ENCODE measurements around the gene DLG2. TPM values are rescaled to one million over a fixed set of nuclear protein-coding genes. Genes with fewer than 3 reads are reported as not detected.

Gene DLG2
- total and polyA plus RNA-seq, 7 donors: 0.60 to 25.8 (median 9.7) TPM; not detected in 1

GRCh38 chr11:83520849-83521248 is 2106.3 kb downstream of the DLG2 start:
- intact Hi-C loops (cut with DNase I): no loop called here
- Histone ChIP-seq H3K27ac (no peak overlapping the region), H3K27me3 (no peaks in the 10 kb centered on the region), H3K4me3 (no peak overlapping the region), H3K9me3 (no peaks in the 10 kb centered on the region), H3K4me1 (no peaks in the 10 kb centered on the region), H3K36me3 (no peaks in the 10 kb centered on the region)
- DNase-seq: no peak
- 47 to 60% methylated on average over 3 of the region's 3 CpGs for WGBS, 2 donors
- TF ChIP-seq, protein P1, sequence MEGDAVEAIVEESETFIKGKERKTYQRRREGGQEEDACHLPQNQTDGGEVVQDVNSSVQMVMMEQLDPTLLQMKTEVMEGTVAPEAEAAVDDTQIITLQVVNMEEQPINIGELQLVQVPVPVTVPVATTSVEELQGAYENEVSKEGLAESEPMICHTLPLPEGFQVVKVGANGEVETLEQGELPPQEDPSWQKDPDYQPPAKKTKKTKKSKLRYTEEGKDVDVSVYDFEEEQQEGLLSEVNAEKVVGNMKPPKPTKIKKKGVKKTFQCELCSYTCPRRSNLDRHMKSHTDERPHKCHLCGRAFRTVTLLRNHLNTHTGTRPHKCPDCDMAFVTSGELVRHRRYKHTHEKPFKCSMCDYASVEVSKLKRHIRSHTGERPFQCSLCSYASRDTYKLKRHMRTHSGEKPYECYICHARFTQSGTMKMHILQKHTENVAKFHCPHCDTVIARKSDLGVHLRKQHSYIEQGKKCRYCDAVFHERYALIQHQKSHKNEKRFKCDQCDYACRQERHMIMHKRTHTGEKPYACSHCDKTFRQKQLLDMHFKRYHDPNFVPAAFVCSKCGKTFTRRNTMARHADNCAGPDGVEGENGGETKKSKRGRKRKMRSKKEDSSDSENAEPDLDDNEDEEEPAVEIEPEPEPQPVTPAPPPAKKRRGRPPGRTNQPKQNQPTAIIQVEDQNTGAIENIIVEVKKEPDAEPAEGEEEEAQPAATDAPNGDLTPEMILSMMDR (IDR thresholded peaks at IDR 0.05): no peak
- TF ChIP-seq POLR2A (IDR thresholded peaks at IDR 0.05): no peak
- TF ChIP-seq EP300 (IDR thresholded peaks at IDR 0.05): no peak
- TF ChIP-seq POLR2AphosphoS5 (IDR thresholded peaks at IDR 0.05): no peak

GRCh38 chr11:83511646-83512045 is 2115.5 kb downstream of the DLG2 start:
- Histone ChIP-seq H3K4me1 (no peaks in the 10 kb centered on the region), H3K9me3 (no peaks in the 10 kb centered on the region), H3K27me3 (no peaks in the 10 kb centered on the region), H3K4me3 (no peak overlapping the region), H3K36me3 (no peaks in the 10 kb centered on the region), H3K27ac (no peak overlapping the region)
- 73 to 81% methylated on average over 2 of the region's 2 CpGs for WGBS, 2 donors
- DNase-seq: no peak
- intact Hi-C loops (cut with DNase I): no loop called here
- no peak for TF ChIP-seq EP300 (IDR thresholded peaks at IDR 0.05)

- no peak overlapping the region for H3K4me3 ChIP-seq
- WGBS, 2 donors: 44 to 64% methylated on average over 11 of the region's 11 CpGs
- intact Hi-C loops (cut with DNase I): no loop called here
- H3K27ac ChIP-seq: no peak overlapping the region
- no peaks in the 10 kb centered on the region for H3K36me3 ChIP-seq
- no peaks in the 10 kb centered on the region for H3K9me3 ChIP-seq
- no peak for DNase-seq
- H3K4me1 ChIP-seq: no peaks in the 10 kb centered on the region
- no peaks in the 10 kb centered on the region for H3K27me3 ChIP-seq
- TF ChIP-seq EP300 (IDR thresholded peaks at IDR 0.05) (no peak), POLR2AphosphoS5 (IDR thresholded peaks at IDR 0.05) (no peak), POLR2A (IDR thresholded peaks at IDR 0.05) (no peak)
- TF ChIP-seq, protein P1 (IDR thresholded peaks at IDR 0.05): no peak
Observed at GRCh38 chr11:83510530-83511460, 2116.3 kb downstream of the DLG2 start.

DNA sequence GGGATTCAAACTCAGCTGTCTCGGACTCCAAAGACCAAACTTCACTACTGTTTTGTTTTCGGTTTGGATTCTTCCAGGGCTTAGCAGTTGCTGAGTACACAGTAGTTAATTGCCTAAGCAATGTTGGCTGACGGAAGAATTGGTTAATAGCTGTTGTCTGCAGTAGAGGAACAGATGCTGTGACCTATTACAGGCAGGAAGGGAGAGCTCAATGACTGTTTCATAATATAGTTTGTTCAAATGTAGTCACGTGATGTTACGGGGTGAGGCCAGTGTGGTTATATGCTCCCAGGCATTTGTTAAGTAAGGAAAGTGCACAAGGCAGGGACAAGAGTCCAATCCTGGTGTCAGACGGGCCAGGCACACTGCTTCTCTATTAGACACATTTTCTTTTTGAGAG is 2118.3 kb downstream of the DLG2 start:
- TF ChIP-seq POLR2AphosphoS5 (IDR thresholded peaks at IDR 0.05) (no peak), POLR2A (IDR thresholded peaks at IDR 0.05) (no peak), EP300 (IDR thresholded peaks at IDR 0.05) (no peak)
- TF ChIP-seq, protein P1 (IDR thresholded peaks at IDR 0.05): no peak
- no peak overlapping the region for H3K4me3 ChIP-seq
- no peaks in the 10 kb centered on the region for H3K27me3 ChIP-seq
- intact Hi-C loops (cut with DNase I): no loop called here
- no peaks in the 10 kb centered on the region for H3K36me3 ChIP-seq
- no peaks in the 10 kb centered on the region for H3K9me3 ChIP-seq
- DNase-seq: no peak
- WGBS, 2 donors: 19 to 53% methylated on average over 6 of the region's 6 CpGs
- H3K27ac ChIP-seq: no peak overlapping the region
- no peaks in the 10 kb centered on the region for H3K4me1 ChIP-seq

GRCh38 chr11:83502041-83502440 is 2125.1 kb downstream of the DLG2 start:
- WGBS, 2 donors: 74 to 92% methylated on average over 3 of the region's 3 CpGs
- intact Hi-C loops (cut with DNase I): no loop called here

More at GRCh38 chr11:83502041-83502440, 2125.1 kb downstream of the DLG2 start:
- no peaks in the 10 kb centered on the region for H3K9me3 ChIP-seq
- no peaks in the 10 kb centered on the region for H3K4me1 ChIP-seq
- no peaks in the 10 kb centered on the region for H3K27me3 ChIP-seq
- no peaks in the 10 kb centered on the region for H3K36me3 ChIP-seq
- DNase-seq: no peak
- no peak overlapping the region for H3K27ac ChIP-seq
- H3K4me3 ChIP-seq: no peak overlapping the region
- TF ChIP-seq POLR2AphosphoS5 (IDR thresholded peaks at IDR 0.05) (no peak), EP300 (IDR thresholded peaks at IDR 0.05) (no peak), POLR2A (IDR thresholded peaks at IDR 0.05) (no peak)
- TF ChIP-seq, protein P1 (IDR thresholded peaks at IDR 0.05): no peak

Measured in sigmoid colon (tissue), 7 donors.